Measurements from ENCODE around the gene ZNF426. TPM values are rescaled to one million over a fixed set of nuclear protein-coding genes. Genes with fewer than 3 reads are reported as not detected.
"Not testable (repeated sequence)": the region's sequence is repeated elsewhere in the genome, so short reads cannot be mapped to it uniquely, and the experiment has no call there.

The ZNF426 gene
- total RNA-seq (10 to 100 TPM; 12.1 to 22.7 (median 16.9) TPM), polyA plus RNA-seq (1 to 10 TPM; 1.7 to 3.4 (median 2.4) TPM)
- long read RNA-seq, donor 1, full-length matches to known transcripts, result 2 of 2 reads
- long read RNA-seq, donor 1, partial matches to known transcripts, result 0 of 2 reads
- long read RNA-seq, donor 1, other reads (novel, unspliced or antisense), result 0 of 2 reads
- long read RNA-seq, donor 2, partial matches to known transcripts, result 0 of 1 reads
- long read RNA-seq, donor 2, other reads (novel, unspliced or antisense), result 0 of 1 reads

- Histone ChIP-seq H3K27ac (peak within 1 kb of the TSS; percentile 86 to 95 (median 92)), H3K4me3 (peak within 1 kb of the TSS; percentile 56 to 75 (median 63)), H3K27me3 (replicated peaks in 1 of 7) (no peaks in the 10 kb centered on the region), H3K36me3 (peaks cover 12 to 34% (median 26%) of the 10 kb centered on the region in 6 donors), H3K4me1 (peaks cover 3 to 27% (median 22%) of the 10 kb centered on the region in 6 donors), H3K9me3 (peaks cover 0 to 75% (median 49%) of the 10 kb centered on the region in 8 donors)
- DNase-seq, result peak; percentile 95
- intact Hi-C loops (cut with DNase I; ENCODE audit: low total_unique reads), result no loop called here
- TF ChIP-seq POLR2A (IDR thresholded peaks at IDR 0.05) (no peak), POLR2AphosphoS5 (IDR thresholded peaks at IDR 0.05) (peak; percentile 83 to 84 (median 84)), CTCF (IDR thresholded peaks at IDR 0.05 in 8 of 11, conservative IDR thresholded peaks at IDR 0.05 in 3 of 11) (peak in 1 of 11 experiments; percentile 9)
- WGBS, 5 donors, result 2 to 3% (median 2%) methylated on average over 33 to 49 of the region's 49 CpGs
Observed at GRCh38 chr19:9538183-9539058, at the start of gene ZNF426. ZNF426 (minus strand) TSS chr19:9538645; CDS start chr19:9536232, 2,413 bp downstream.

GRCh38 chr19:9586764-9587163, 48.3 kb upstream of the ZNF426 start:
- Histone ChIP-seq H3K4me1 (peaks cover 14 to 37% (median 23%) of the 10 kb centered on the region in 6 donors), H3K27ac (no peak overlapping the region), H3K4me3 (no peak overlapping the region), H3K9me3 (peaks cover 0 to 7% (median 0%) of the 10 kb centered on the region in 8 donors), H3K36me3 (peaks cover 0 to 8% (median 2%) of the 10 kb centered on the region in 6 donors), H3K27me3 (replicated peaks in 1 of 7) (peaks cover 0 to 25% (median 0%) of the 10 kb centered on the region in 7 donors)
- 11 to 16% (median 15%) methylated on average over 7 of the region's 7 CpGs for WGBS, 5 donors
- peak; percentile 78 for DNase-seq
- no peak for TF ChIP-seq POLR2AphosphoS5 (IDR thresholded peaks at IDR 0.05)
- TF ChIP-seq CTCF (IDR thresholded peaks at IDR 0.05 in 8 of 11, conservative IDR thresholded peaks at IDR 0.05 in 3 of 11), result peak; percentile 36 to 71 (median 62)
- intact Hi-C loops (cut with DNase I; ENCODE audit: low total_unique reads), result loop anchor here (10.0 kb wide), 1 partner anchor 272 kb away; no protein-coding TSS in a partner anchor

DNA sequence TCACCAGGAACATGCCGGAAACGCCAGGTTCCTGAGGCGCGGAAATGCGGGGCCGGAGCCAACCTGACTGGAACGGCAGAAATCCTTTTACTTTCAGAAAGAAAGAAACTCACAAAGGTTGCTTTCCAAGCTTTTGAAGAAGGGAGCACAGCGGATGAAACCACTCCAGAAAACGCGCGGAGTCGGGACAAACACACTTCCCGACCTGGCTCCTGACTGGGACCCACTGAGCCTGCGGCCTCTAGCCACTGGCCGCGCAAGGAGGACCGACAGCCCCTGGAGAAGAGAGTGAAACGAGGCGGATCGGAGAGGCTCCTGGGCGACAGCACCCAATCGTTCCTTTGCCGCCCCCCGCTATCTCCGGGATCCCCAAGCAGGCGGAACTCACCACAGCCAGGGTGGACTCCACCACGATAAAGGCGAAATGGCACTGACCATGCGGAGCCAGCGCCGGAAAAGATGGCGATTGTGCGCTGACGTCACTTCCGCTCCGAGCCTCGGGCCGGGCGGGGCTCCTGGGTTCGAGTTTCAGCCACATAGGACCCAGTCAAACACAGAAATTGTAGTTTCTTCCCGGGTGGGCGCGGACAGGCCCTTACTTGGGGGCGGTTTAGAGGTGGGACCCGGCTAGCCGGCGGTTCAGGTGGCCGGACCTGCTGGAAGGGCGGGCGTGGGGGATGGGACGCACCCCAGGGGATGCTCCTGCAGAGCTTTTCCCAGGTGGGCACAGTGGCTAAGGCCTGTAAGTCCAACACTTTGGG, 45.8 kb upstream of the ZNF426 start, which contains the start of gene ZNF121:
Gene ZNF121 (minus strand): TSS at position 432 of the 761 bp plus-strand sequence. CDS start 16,407 bp downstream, outside the sequence.
- Histone ChIP-seq H3K36me3 (peaks cover 0 to 31% (median 6%) of the 10 kb centered on the region in 6 donors), H3K4me1 (peaks cover 19 to 53% (median 28%) of the 10 kb centered on the region in 6 donors), H3K27me3 (replicated peaks in 1 of 7) (peaks cover 0 to 14% (median 0%) of the 10 kb centered on the region in 7 donors), H3K9me3 (peaks cover 4 to 32% (median 20%) of the 10 kb centered on the region in 8 donors), H3K4me3 (peak within 1 kb of the TSS; percentile 68 to 92 (median 85)), H3K27ac (peak within 1 kb of the TSS; percentile 87 to 96 (median 92))
- TF ChIP-seq POLR2AphosphoS5 (IDR thresholded peaks at IDR 0.05) (peak; percentile 86 to 90 (median 88)), POLR2A (IDR thresholded peaks at IDR 0.05) (no peak), CTCF (IDR thresholded peaks at IDR 0.05 in 8 of 11, conservative IDR thresholded peaks at IDR 0.05 in 3 of 11) (peak in 1 of 11 experiments; percentile 5)
- intact Hi-C loops (cut with DNase I; ENCODE audit: low total_unique reads), result loop anchor here (10.0 kb wide), 1 partner anchor 269 kb away; no protein-coding TSS in a partner anchor
- peak; percentile 94 for DNase-seq
- WGBS, 5 donors, result 0 to 1% (median 1%) methylated on average over 30 to 51 of the region's 51 CpGs

DNA sequence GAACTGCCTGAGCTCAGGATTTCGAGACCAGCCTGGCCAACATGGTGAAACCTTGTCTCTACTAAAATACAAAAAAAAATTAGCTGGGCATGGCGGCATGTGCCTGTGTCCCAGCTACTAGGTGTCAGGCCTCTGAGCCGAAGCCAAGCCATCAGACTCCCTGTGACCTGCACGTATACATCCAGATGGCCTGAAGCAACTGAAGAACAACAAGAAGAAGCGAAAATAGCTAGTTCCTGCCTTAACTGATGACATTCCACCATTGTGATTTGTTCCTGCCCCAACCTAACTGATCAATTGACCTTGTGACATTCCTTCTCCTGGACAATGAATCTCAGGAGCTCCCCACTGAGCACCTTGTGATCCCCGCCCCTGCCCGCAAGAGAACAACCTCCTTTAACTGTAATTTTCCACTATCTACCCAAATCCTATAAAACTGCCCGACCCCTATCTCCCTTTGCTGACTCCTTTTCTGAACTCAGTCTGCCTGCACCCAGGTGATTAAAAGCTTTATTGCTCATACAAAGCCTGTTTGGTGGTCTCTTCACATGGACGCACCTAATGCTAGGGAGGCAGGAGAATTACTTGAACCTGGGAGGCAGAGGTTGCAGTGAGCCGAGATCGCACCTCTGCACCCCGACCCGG, 43.8 kb upstream of the ZNF426 start:
- intact Hi-C loops (cut with DNase I; ENCODE audit: low total_unique reads), result loop anchor here (10.0 kb wide), 1 partner anchor 267 kb away; no protein-coding TSS in a partner anchor
- DNase-seq, result not testable (repeated sequence)

More for the DNA sequence above, 43.8 kb upstream of the ZNF426 start:
- peaks cover 19 to 53% (median 28%) of the 10 kb centered on the region in 6 donors for H3K4me1 ChIP-seq
- H3K36me3 ChIP-seq, result peaks cover 0 to 50% (median 17%) of the 10 kb centered on the region in 6 donors
- H3K27ac ChIP-seq; H3K27me3 ChIP-seq (replicated peaks in 1 of 7): not testable (repeated sequence)
- peaks cover 12 to 52% (median 40%) of the 10 kb centered on the region in 8 donors for H3K9me3 ChIP-seq
- WGBS, 5 donors, result 89 to 96% (median 94%) methylated on average over 13 of the region's 13 CpGs
- peak overlapping the region in 1 of 8 donors; percentile 19 for H3K4me3 ChIP-seq
